Effector CD8-positive, alpha-beta T cell (primary cell): ENCODE results near the gene SMC1B.
"Not testable (repeated sequence)": the region's sequence is repeated elsewhere in the genome, so short reads cannot be mapped to it uniquely, and the experiment has no call there.

ENCODE experiments used
- DNase-seq: peaks from one replicate; lab custom pipeline; 2025; lab: John Stamatoyannopoulos, UW

The SMC1B gene

GRCh38 chr22:45298934-45299505 is 114.4 kb downstream of the SMC1B start:
- no peak for DNase-seq

GRCh38 chr22:45296628-45297297 is 116.6 kb downstream of the SMC1B start:
- DNase-seq = no peak

- DNase-seq = no peak
Observed at GRCh38 chr22:45295492-45295891, 117.9 kb downstream of the SMC1B start.

- DNase-seq = not testable (repeated sequence)
Observed at GRCh38 chr22:45295004-45295403, 118.4 kb downstream of the SMC1B start.
